HG03159 (cell line): ENCODE data around the gene CCZ1.
"Not testable (repeated sequence)": the region's sequence is repeated elsewhere in the genome, so short reads cannot be mapped to it uniquely, and the experiment has no call there.

ENCODE experiments used
- ATAC-seq: cut with Tn5 transposase; IDR thresholded peaks from one replicate; pipeline ENCODE4 v1.9.1; 2021; ENCODE audit warnings: mild to moderate bottlenecking, moderate library complexity; ENCODE audit not compliant: unreplicated experiment

Gene CCZ1

DNA sequence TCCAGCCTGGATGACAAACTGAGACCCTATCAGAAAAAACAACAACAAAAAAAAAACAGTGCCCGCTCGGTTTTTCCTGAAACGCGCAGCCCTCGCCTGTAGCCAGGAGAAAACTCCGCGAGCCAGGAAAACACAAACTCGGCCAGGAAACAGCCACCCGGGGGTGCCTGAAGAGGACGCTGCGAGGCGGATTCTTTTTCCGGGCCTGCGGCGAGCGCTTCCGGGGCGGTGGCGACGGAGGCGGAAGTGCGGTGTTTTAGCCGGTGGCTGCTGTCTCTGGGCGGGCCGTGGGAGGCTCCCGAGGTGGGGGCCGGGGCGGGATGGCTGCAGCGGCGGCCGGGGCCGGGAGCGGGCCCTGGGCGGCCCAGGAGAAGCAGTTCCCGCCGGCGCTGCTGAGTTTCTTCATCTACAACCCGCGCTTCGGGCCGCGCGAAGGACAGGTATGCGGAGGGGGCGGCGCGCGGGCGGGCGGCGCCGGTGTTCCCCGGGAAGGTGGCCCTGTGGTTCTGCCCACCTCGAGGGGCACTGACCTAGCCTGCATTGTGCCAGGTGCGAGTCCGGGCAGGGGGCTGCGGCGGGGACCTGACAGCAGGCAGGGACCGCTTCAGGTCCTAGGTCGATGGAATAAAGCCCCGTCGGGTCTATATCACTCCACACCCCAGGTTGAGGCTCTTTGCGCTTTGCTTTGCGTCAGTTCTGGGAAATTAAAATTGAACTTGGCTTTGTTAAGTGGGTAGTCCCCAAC, at the start of gene CCZ1:
Gene CCZ1 (plus strand): TSS at position 254 of the 745 bp plus-strand sequence. CDS start 67 bp downstream, at position 321.
- ATAC-seq: peak; percentile 86

DNA sequence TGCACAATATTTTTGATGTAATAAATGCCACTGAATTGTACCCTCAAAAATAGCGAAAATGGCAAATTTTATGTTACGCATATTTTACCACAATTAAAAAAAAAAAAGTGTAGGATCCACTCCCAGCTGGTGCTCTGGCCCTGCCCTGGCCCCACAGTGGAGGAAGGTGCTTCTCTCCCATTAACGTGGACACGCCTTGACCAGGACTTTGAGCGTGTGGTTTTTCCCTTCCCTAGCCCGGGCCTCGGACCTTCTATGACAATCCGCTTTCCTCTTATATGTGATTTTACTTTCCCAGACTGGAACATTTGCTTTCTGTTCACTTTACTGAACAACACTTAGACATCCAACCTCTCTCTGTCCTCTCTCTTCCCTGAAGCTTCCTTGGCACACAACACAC, 47.6 kb upstream of the CCZ1 start:
- no peak for ATAC-seq

DNA sequence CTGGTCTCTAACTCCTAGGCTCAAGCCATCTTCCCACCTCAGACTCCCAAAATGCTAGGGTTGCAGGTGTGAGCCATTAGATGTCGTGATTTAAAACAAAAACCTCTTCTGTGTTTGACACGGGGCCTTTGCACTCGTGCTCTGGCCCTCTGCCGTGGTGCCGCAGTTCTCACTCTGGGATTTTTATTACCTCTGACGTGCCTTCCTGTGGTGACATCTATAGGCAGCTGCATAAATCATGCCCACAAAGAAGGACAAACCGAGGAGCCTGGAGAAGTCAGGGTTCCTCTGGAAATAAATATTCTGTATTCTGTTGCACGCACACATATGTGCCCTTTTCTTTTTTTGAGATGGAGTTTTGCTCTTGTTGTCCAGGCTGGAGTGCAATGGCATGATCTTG, 43.8 kb upstream of the CCZ1 start:
- ATAC-seq: no peak

DNA sequence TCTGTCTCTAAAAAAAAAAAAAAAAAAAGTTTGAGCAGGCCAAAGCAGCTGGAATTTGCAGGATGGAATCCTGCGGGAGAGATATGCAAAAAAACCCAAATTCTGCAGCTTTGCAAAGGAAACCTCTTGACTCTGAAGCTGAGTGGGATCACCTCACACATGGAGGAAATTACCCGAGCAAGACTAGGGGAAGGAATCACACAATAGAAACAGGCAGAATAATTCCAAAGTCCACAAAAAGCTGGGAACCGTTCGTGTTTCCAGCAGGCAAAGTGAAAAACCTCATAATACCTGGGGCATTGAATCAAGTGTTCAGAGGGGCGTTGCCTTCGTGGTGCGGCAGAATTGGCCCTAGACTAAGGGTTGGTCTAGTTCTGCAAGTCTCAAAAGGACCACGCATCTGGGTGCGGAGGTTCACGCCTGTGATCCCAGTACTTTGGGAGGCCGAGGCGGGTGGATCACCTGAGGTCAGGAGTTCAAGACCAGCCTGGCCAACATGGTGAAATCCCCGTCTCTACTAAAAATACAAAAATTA, 41.4 kb upstream of the CCZ1 start:
- not testable (repeated sequence) for ATAC-seq

DNA sequence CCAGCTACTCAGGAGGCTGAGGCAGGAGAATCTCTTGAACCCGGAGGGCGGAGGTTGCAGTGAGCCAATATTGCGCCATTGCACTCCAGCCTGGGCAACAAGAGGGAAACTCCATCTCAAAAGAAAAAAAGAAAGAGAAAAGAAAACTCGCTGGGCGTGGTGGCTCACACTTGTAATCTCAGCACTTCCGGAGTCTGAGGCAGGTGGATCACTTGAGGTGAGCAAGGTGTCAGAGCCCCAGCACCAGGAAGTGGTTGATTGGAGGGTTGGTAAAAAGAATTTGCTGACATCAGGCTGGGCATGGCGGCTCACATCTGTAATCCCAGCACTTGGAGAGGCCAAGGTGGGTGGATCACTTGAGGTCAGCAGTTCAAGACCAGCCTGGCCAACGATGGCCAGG, 40.0 kb upstream of the CCZ1 start:
- not testable (repeated sequence) for ATAC-seq

DNA sequence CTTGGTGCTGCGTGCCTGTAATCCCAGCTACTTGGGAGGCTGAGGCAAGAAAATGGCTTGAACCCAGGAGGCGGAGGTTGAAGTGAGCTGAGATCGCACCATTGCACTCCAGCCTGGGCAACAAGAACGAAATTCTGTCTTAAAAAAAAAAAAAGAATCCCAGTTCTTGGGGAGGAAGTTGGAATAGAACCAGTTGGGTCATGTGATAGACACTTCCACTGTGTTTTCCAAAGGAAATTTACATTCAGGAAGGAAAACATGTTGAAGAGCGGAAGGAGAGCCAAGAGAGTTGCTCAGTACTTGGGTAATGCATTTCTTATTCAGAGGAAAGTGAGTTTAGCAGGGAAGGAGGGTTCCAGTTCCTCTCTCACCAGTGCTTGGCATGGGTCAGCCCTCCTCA, 37.3 kb upstream of the CCZ1 start:
- not testable (repeated sequence) for ATAC-seq

DNA sequence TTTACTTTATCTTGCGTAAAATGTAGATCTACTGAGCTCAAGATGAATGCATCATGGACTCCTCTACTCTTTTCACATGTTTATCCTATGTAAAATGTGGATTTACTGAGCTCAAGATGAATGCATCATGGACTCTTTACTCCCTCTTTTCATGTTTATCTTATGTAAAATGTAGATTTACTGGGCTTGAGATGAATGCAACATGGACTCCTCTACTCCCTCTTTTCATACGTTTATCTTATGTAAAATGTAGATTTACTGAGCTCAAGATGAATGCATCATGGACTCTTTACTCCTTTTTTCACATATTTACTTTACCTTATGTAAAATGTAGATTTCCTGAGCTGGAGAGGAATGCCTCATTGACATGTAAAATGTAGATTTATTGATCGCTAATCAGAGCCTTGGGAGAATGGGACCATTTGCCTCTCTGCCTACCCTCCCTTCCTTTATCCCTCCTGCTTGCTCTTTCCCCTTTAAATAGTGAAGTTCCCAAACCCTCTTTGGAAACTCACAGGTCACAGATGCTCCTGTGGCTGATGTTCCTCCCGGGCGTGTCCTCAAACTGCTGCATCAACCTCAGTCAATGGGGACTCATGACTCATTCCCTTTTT, 35.7 kb upstream of the CCZ1 start:
- ATAC-seq: not testable (repeated sequence)

DNA sequence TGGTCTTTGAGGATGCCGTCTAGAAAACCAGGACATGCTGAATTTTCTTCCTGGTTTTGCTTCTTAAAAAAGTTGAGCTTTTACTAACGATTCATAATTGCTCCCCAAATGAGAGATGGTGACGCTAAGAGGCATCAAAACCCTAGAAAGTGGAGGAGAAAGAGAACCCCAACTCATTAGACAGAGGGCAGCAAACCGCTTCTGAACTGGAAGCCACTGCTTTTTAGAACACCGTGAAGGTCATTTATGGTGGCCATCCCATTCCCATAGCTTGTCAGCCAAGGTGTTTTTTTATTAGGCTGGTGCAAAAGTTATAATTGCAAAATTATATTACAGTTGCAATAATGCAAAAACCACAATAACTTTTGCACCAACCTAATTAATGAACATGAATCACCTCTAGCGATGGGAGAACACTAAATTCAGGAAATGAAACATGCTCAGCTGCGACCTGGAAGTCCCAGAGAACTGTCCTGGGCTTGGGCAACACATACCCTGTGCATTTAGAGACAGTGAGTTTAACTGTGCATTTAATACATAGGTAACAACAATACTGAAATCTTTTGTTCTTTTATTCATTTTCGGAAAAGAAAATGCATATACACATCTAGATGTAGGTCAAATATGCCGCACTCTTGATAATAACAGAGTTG, 33.1 kb upstream of the CCZ1 start:
- ATAC-seq: not testable (repeated sequence)

DNA sequence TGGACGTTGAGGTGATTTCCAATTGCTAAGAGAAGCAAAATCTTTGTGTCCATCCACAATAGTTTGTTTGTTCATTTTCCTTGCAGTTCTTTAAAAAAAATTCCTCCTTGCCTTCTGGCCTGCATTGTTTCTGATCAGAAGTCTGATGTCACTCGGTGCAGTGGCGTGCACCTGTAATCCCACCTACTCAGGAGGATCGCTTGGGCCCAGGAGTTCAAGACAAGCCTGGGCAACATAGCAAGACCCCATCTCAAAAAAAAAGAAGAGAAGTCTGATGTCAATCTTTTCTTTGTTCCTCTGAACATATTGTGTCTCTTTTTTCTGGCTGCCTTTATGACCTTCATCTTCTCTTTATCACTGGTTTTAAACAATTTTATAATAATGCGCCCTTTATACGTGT, 31.5 kb upstream of the CCZ1 start:
- ATAC-seq: no peak

DNA sequence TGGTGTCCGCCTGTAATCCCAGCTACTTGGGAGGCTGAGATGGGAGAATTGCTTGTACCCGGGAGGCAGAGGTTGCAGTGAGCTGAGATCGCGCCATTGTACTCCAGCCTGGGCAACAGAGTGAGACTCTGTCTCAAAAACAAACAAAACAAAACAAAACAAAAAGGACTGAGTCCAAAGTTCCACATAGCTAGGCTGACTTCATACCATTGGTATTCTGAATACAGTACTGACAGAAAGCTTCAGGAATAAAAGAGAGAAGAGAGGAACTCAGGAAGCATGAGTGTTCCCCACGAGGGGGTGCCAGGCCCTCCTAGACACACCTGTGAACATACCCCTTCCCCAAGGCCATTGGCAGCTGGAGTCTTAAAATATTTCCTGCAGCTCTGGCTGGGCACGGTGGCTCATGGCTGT, 29.6 kb upstream of the CCZ1 start:
- ATAC-seq: not testable (repeated sequence)

DNA sequence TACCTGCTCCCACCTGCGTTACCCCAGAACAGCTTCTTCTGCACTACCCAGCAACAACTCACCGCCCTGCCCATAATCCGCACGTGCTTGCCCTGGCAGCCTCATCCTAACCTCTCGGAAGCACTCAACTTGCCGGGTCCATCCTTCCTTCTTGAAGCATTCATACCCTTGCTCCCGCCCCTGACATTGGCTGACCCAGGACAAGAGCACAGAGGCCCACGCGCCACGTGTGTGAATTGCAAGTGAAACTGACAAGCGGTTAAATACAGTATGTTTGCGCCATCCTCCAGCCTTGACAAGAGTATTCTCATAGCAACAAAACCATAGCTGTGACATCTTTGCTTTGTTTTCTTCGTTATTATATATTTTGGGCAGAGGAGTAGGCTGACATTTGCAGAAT, 28.8 kb upstream of the CCZ1 start:
- no peak for ATAC-seq

DNA sequence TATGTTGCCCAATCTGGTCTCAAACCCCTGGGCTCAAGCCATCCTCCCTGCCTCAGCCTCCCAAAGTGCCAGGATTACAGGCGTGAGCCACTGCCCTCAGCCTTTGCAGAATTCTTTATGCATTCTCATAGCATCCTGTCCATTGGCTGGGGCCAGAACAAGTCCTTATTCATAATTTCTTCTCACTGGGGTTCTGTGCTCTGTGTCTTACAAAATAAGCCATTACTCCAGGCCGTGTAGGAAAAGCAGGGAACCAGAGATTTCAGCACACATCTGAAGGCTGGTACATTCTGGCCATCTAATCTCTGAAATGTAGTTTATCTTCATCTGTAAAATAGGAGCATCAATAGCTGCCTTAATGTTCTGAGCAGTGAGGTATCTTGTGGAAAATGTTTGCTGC, 28.2 kb upstream of the CCZ1 start:
- ATAC-seq: no peak

DNA sequence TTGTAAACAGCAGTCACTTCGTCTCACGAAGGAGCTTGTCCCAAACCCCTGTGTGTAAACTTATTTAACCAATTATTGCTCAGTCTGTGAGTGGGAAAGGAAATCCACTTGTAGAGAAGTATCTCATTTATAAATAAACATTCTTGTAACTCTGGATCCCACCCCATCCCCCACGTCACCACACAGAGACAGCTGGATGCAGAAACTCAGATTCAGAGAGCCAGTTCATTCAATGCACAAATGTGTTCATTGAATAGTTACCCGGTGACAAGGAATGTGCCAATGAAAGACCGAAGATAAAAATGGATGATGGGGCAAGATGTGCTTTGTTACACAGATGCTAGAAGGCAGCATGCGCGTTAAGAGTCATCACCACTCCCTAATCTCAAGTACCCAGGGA, 26.2 kb upstream of the CCZ1 start:
- no peak for ATAC-seq

DNA sequence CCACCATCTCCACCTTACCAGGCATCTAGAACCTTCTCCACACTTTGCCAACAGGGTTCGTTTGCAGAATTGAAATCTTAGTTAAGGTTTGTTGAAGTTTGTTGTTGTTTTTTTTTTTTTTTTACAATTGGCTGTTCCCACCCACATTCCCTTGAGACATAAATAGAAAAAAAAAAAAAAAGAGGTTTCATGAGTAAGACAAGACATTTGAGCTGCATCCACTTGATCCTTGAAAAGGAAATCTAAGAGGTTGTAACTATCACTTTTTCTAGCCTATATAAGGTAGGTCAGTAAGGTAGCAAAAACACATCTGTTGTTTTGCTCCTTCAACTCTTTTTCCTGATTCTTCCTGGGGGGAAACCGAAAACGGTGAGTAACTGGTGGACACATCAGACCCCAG, 18.9 kb upstream of the CCZ1 start:
- ATAC-seq: not testable (repeated sequence)

DNA sequence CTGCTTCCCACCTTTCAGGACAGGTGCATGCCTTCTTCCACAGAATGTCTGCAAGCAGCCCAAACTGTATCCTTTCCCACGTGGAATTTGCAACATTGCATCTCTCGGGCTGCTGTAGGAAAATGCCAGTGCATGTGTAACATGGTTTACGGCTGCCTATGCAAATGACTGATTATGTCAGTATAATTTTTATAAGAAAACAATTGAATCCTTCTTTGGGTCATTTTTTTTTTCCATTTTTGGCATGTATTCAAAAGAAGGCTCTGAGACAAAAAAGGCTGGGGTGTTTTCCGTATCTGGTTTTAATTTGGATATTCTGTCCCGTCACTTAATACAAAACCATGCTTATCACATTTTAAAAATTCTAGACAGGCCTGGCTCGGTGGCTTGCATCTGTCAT, 18.4 kb upstream of the CCZ1 start:
- ATAC-seq: not testable (repeated sequence)

DNA sequence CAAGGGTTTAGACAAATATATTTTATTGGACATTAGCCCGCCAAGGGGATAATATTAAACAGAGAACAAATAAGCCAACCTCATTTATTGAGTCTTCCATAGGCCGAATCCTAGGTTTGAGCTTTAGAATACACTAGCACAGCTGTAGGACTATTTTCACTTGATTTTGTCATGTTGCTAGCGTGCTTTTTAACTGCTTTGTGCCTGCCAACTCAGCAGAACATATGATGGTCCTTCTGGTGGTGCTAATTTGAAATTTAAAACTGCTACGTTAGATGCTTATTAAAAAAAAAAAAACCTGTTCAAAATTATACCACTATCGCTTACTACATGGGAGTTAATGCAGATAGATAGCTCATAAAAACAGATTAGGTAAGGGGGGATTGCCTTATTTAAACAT, 14.1 kb upstream of the CCZ1 start:
- not testable (repeated sequence) for ATAC-seq

DNA sequence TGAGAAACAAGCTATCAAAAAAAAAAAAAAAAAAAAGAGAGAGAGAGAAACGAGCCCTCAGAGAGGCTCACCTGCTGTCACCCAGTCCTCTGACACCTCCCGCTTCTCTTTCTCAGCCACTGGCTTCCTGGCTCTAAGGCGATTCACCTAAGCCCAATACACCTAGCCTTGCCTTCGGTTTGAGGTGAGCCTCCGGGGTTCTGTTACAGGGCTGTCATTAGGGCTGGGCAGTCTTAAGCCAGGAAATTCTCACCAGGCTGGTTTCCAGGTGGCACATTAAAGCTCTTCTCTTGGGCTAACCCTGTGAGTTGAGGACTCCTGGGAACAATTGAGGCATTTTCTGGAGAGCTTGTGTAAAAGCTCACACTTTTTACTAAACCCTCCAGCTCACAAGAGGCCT, 10.5 kb upstream of the CCZ1 start:
- ATAC-seq: not testable (repeated sequence)

DNA sequence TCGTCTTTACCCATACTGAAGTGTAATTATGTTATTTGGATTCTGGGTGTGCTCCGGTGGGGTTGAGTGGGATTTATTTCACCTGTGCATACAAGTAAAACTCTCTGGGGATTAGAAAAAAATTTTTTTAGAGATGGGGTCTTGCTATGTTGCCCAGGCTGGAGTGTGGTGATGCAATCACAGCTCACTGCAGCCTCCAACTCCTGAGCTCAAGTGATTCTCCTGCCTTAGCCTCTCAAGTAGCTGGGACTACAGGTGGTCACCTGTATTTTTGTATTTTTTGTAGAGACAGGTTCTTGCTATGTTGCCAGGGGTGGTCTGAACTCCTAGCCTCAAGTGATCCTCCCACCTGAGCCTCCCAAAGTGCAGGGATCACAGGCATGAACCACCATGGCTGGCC, 8.3 kb upstream of the CCZ1 start:
- ATAC-seq: not testable (repeated sequence)

DNA sequence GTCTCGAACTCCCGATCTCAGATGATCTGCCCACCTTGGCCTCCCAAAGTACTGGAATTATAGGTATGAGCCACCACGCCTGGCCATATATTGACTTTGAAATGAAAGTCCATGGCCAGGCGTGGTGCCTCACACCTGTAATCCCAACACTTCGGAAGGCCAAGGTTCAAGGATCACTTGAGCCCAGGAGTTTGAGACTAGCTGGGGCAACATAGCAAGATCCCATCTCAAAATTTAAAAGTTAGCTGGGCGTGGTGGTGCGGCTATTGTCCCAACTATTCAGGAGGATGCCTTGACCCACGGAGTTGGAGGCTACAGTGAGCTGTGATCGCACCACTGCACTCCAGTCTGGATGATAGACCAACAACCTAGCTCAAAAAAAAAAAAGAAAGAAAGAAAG, 6.0 kb upstream of the CCZ1 start:
- ATAC-seq: no peak

DNA sequence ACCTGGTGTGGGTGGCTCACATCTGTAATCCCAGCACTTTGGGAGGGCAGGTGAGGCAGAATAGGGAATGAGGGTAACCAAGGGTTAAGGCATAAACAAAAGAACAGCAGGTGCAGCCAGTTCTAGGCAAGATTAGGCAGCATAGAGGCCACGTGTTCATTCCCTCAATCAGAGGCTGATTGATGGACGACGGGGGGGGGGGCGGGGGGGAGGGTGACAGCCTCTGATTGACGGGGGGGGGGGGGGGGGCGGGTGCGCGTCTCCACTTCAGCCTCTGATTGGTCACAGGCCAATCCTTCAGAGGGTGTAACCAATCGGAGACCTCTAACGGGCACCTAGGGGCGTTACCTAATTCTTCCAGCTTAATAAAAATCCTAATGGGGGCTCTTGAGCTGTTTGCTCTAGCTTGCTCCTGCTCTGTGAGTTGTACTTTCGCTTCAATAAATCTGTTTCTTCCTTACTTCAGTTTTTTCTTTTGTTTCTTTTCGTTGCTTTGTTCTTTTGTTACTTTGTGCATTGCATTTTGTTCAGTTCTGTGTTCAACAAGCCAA, 1.1 kb upstream of the CCZ1 start:
- ATAC-seq: not testable (repeated sequence)

DNA sequence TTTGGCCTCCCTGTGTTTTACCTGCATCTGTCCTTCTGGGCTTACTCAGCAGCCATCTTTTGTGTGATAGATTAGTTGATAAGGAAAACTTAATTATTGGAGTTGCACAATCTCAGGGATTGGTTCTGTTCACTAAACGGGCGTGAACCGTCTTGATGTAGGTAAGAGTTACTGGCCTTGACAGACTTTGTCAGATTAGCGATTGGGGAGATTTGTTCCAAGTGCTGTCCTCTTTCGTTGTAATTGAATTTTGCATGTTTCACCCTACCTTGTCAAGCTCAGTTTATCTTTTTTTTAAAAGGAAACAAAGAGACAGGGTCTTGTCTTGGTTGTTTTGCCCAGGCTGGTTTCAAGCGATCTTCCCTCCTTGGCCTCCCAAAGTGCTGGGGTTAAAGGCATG, 4.5 kb downstream of the CCZ1 start:
- ATAC-seq: not testable (repeated sequence)
